CD4-positive, alpha-beta T cell (primary cell): ENCODE results near the gene COL16A1. TPM values are rescaled to one million over a fixed set of nuclear protein-coding genes. Genes with fewer than 3 reads are reported as not detected.
A peak's percentile ranks its signal among the peaks of the same experiment; 100 is the strongest.

Experiments
- ATAC-seq: fragments of 200-7000 bp; cut with Tn5 transposase; one replicate; pipeline ENCODE4 v1.10.0; 2022; ENCODE audit warnings: mild to moderate bottlenecking; ENCODE audit not compliant: poor library complexity
- CTCF ChIA-PET: fragments of 350-600 bp; sonication (Branson Sonifier 250); formaldehyde crosslinking; loops from one replicate; lab custom pipeline; 2021; ENCODE audit warnings: antibody characterized with exemption, inconsistent platforms; lab: Charles Lee
- POLR2A ChIA-PET: fragments of 350-600 bp; sonication (Branson Sonifier 250); formaldehyde crosslinking; loops from one replicate; lab custom pipeline; 2021; ENCODE audit warnings: antibody characterized with exemption, inconsistent platforms; lab: Charles Lee
- DNase-seq, 14 experiments: peaks; one replicate each; pipeline ENCODE4 v3.0.0-alpha.2; 2013 to 2020; ENCODE audit warnings: mixed read lengths in 2 of 14
- H3K27ac ChIP-seq, 2 donors: one replicate each; pipeline versions ENCODE4 v1.5.1 to v1.7.0; 2013; ENCODE audit warnings: low read length in 2 of 2, low read depth in 1 of 2, mild to moderate bottlenecking in 1 of 2
- H3K27me3 ChIP-seq, 2 experiments: 1 replicate in 1 of 2; 2 replicates in 1 of 2; pipeline versions ENCODE4 v1.6.1 to v1.7.0; 2013; ENCODE audit warnings: low read length in 2 of 2, control low read depth in 1 of 2, mild to moderate bottlenecking in 1 of 2, moderate library complexity in 1 of 2; ENCODE audit not compliant: insufficient read depth in 2 of 2, control insufficient read depth in 1 of 2
- H3K36me3 ChIP-seq: one replicate; pipeline ENCODE4 v1.6.1; 2013; ENCODE audit warnings: low read length, control low read depth; ENCODE audit not compliant: insufficient read depth
- H3K4me1 ChIP-seq: one replicate; pipeline ENCODE4 v1.6.1; 2013; ENCODE audit warnings: low read length, control low read depth; ENCODE audit not compliant: insufficient read depth
- H3K4me3 ChIP-seq: one replicate; pipeline ENCODE4 v1.5.1; 2013; ENCODE audit warnings: mild to moderate bottlenecking, low read length, moderate library complexity
- H3K9me3 ChIP-seq, 2 experiments: 1 replicate in 1 of 2; 2 replicates in 1 of 2; pipeline versions ENCODE4 v1.6.1 to v1.7.0; 2013; ENCODE audit warnings: low read length in 2 of 2, mild to moderate bottlenecking in 2 of 2, control low read depth in 1 of 2, moderate library complexity in 1 of 2; ENCODE audit not compliant: control insufficient read depth in 1 of 2, insufficient read depth in 1 of 2
- H3K27ac Mint-ChIP-seq: one replicate; pipeline ENCODE4 v1.8.0; 2020; ENCODE audit warnings: mixed read lengths
- H3K27me3 Mint-ChIP-seq: one replicate; pipeline ENCODE4 v1.8.0; 2021; ENCODE audit warnings: mixed read lengths
- H3K36me3 Mint-ChIP-seq: one replicate; pipeline ENCODE4 v1.8.0; 2021; ENCODE audit warnings: low read depth, mixed read lengths
- H3K4me1 Mint-ChIP-seq: one replicate; pipeline ENCODE4 v1.8.0; 2021; ENCODE audit warnings: low read depth, mixed read lengths
- H3K4me3 Mint-ChIP-seq: one replicate; pipeline ENCODE4 v1.8.0; 2020; ENCODE audit warnings: mild to moderate bottlenecking, mixed read lengths
- H3K9me3 Mint-ChIP-seq: one replicate; pipeline ENCODE4 v1.8.0; 2020; ENCODE audit warnings: mixed read lengths
- intact Hi-C, 2 experiments: fragments of 100-400 bp; cut with DNase I in 1 of 2; cut with micrococcal nuclease in 1 of 2; formaldehyde crosslinking; loops; one replicate each; pipeline versions ENCODE4 v1.15.1 to v1.9.0; 2023 to 2025; cut with DNase I, micrococcal nuclease
- total RNA-seq, 174 experiments: library from RNA in 2 of 174; stranded (reverse) in 2 of 174; gene quantifications; one replicate each; pipeline ENCODE4 v1.2.3 and lab custom pipeline; 2021 to 2026
- TF ChIP-seq, protein P1 (sequence below): fragments of 200-600 bp; IDR thresholded peaks from one replicate; pipeline ENCODE4 v1.8.0; 2022; ENCODE audit warnings: antibody characterized with exemption, mild to moderate bottlenecking

COL16A1 gene
- total RNA-seq, 2 experiments from 2014 or later: not detected

DNA sequence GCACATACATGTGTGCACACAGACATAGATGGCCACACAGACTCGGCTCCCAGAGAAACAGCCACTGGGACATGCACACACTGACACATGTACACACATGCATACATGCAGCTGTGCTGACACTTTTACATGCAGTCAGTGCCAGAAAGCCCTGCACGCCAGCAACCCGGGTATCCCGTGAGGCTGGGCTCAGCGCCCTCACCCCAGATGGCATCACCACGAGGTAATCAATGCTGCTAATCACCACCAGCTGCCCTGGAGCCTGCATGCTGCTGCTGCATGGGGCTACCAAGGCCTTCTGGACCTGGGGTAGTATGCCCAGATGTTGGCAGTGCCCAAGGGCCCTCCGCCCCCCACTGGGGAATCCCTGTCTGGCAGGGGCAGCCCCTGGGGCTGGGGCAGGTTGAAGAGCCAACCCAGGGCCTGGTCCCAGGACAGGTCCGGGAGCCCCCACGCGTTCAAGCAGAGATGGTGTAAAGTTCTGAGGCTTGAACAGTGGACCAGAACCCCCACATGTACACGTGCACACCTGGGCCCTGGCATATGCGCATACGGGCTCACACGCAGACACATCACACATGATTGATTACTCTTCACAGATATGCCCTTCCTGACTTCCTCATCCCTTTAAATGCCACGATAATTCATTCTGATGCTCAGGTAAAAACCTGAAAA is 2.7 kb upstream of the COL16A1 start:
- peaks cover 66% of the 10 kb centered on the region for H3K27me3 Mint-ChIP-seq
- intact Hi-C loops: no loop called here
- DNase-seq (no peak), ATAC-seq (no peak)
- no peak overlapping the region for H3K4me3 ChIP-seq
- peaks cover 24% of the 10 kb centered on the region for H3K4me1 Mint-ChIP-seq
- ChIA-PET CTCF (no interaction called here), POLR2A (no interaction called here)
- H3K36me3 Mint-ChIP-seq: no peaks in the 10 kb centered on the region
- H3K4me3 Mint-ChIP-seq: no peak overlapping the region
- H3K36me3 ChIP-seq: no peaks in the 10 kb centered on the region
- peaks cover 23 to 28% of the 10 kb centered on the region in 2 experiments for H3K27me3 ChIP-seq
- H3K27ac Mint-ChIP-seq: no peak overlapping the region
- peaks cover 21% of the 10 kb centered on the region for H3K4me1 ChIP-seq
- H3K9me3 ChIP-seq: no peaks in the 10 kb centered on the region
- H3K27ac ChIP-seq: no peak overlapping the region
- TF ChIP-seq, protein P1, sequence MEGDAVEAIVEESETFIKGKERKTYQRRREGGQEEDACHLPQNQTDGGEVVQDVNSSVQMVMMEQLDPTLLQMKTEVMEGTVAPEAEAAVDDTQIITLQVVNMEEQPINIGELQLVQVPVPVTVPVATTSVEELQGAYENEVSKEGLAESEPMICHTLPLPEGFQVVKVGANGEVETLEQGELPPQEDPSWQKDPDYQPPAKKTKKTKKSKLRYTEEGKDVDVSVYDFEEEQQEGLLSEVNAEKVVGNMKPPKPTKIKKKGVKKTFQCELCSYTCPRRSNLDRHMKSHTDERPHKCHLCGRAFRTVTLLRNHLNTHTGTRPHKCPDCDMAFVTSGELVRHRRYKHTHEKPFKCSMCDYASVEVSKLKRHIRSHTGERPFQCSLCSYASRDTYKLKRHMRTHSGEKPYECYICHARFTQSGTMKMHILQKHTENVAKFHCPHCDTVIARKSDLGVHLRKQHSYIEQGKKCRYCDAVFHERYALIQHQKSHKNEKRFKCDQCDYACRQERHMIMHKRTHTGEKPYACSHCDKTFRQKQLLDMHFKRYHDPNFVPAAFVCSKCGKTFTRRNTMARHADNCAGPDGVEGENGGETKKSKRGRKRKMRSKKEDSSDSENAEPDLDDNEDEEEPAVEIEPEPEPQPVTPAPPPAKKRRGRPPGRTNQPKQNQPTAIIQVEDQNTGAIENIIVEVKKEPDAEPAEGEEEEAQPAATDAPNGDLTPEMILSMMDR: no peak
- H3K9me3 Mint-ChIP-seq: no peaks in the 10 kb centered on the region

DNA sequence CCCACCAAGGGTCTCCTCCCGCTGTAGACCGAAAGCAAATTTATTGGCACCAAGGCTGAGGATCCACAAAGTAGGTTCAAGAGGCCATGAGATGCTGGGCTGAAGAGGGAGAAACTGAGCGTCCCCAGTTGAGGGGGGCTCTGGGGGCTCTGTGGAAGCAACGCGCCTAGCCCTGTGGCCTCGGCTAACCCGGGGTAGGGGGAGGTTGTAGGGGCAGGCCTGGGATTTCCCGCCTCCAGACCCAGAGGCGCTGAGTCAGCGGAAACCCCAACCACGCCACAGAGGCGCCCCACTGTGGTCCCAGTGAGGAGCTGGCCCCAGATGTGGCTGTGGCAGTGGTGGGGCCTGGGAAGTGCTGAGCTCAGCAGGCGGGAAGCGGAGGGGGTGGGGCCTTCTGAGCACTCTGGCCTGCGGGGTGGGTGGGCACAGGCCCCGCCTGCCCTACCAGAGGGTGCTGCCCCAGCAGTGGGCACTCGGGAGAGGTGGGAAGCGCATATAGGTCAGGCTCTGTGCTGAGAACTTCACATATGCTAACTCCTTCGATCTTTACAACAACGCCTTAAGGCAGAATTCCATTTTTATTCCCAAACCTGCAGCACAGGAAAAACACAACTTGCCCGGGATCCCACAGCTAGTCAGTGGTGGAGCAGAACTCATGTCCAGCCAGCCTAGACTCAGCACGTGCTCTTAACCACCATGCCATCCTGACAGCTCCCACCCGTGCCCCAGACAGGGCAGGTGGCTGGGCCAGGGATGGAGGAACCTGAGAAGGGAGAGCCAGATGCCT is 1.5 kb upstream of the COL16A1 start:
- H3K27me3 Mint-ChIP-seq: peaks cover 63% of the 10 kb centered on the region
- H3K4me1 ChIP-seq: peaks cover 30% of the 10 kb centered on the region
- POLR2A ChIA-PET: no interaction called here
- ATAC-seq (peak; percentile 64), DNase-seq (peak; percentile 8 to 80 (median 36))
- CTCF ChIA-PET: interaction anchor here (1.9 kb wide), 1 partner anchor 9 kb away, joined by 7 read pairs; no protein-coding TSS in a partner anchor
- no peak overlapping the region for H3K27ac Mint-ChIP-seq
- no peak overlapping the region for H3K4me3 Mint-ChIP-seq
- H3K27ac ChIP-seq: no peak overlapping the region
- intact Hi-C loops: no loop called here
- peaks cover 23 to 26% of the 10 kb centered on the region in 2 experiments for H3K27me3 ChIP-seq
- TF ChIP-seq, protein P1: no peak
- H3K36me3 Mint-ChIP-seq: no peaks in the 10 kb centered on the region
- H3K9me3 Mint-ChIP-seq: no peaks in the 10 kb centered on the region
- no peaks in the 10 kb centered on the region for H3K9me3 ChIP-seq
- H3K4me1 Mint-ChIP-seq: peaks cover 31% of the 10 kb centered on the region
- no peaks in the 10 kb centered on the region for H3K36me3 ChIP-seq
- no peak overlapping the region for H3K4me3 ChIP-seq

DNA sequence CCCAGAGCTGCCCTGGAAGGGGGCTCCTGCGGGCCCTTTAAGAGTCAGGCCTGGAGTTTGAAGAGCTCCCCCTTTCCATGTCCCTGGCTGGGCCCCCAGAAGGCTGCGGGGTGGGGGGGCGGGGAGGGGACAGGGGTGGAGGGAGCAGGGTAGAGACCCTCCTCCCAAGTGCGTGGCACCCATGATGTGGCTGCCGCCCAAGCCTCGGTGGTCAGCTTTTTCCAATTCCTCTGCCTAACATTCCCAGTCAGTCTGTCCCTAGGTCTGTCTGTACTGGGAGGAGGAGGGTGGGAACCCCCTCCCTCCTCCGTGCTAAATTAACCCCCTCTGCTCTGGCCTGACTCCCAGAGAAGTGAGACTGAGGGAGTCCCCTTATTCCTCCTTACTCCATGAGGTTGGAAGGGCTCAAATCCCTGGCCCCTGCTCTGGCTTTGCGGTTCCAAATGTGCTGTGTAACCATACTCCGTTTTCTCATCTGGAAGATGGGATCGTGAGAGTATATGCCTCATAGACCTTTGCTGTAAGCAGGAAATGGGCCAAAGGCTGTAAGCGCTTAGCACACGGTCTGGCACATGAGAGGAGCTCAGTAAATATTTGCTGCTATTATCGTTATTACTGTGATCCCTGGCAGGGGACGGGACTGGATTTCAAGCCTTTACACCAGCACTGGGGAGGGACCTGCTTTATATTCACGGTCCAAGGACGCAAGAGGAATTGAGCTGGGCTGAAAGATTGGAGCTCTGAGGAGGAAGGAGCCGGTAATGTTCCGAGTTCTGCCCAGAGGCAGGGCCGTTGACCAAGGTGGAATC is 658 bp upstream of the COL16A1 start:
- no peak for ATAC-seq
- DNase-seq: no peak
- intact Hi-C loops: no loop called here

More for the DNA sequence above, 658 bp upstream of the COL16A1 start:
- Histone ChIP-seq H3K27ac (no peak overlapping the region), H3K4me3 (no peak overlapping the region), H3K36me3 (no peaks in the 10 kb centered on the region), H3K9me3 (no peaks in the 10 kb centered on the region), H3K4me1 (peaks cover 38% of the 10 kb centered on the region), H3K27me3 (peaks cover 23 to 26% of the 10 kb centered on the region in 2 experiments)
- TF ChIP-seq, protein P1: no peak
- POLR2A ChIA-PET: interaction anchor here (0.6 kb wide), 1 partner anchor 58 kb away, joined by 3 read pairs; no protein-coding TSS in a partner anchor
- no peak overlapping the region for H3K27ac Mint-ChIP-seq
- no peak overlapping the region for H3K4me3 Mint-ChIP-seq
- CTCF ChIA-PET: interaction anchor here (1.9 kb wide), 1 partner anchor 10 kb away, joined by 7 read pairs; no protein-coding TSS in a partner anchor
- H3K36me3 Mint-ChIP-seq: no peaks in the 10 kb centered on the region
- H3K9me3 Mint-ChIP-seq: no peaks in the 10 kb centered on the region
- H3K4me1 Mint-ChIP-seq: peaks cover 36% of the 10 kb centered on the region
- peaks cover 63% of the 10 kb centered on the region for H3K27me3 Mint-ChIP-seq
